ENCODE data around the gene MAJIN.

MAJIN gene

DNA sequence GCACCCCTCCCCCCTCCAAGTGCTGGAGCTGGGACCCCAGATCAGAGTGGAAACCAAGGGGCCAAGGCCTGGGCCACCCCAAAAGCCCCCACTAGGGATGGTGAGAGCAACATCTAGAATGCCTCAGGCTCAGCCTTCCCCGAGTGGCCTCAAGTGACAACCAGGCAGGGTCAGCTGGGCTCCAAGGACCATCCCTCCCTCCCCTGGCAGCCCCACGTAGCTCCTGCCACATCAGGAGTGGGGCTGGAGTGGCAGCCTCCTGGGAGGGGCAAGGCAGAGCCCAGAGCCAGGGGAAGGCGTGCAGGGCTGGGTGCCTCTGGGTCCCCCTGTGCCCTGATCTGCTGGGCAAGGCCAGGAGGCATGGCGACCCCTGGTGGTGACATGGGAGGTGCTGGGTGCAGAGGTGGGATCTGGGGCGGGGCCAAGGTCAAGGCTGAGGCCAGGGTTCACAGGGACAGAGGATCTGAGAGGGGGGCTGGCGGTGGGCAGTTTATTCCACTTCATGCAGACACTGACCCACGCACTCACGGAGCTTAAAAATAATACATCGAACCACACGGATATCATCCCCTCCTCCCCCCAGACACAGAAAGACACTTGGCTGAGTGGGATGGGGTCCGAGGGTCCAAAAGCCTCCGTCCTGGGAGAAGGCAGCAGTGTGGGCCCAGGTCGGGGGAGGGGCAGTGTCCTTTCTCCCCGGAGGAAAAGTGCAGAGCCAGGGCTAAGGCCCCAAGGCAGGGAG, 77.7 kb downstream of the MAJIN start (continued):
- TF ChIP-seq, protein P1, sequence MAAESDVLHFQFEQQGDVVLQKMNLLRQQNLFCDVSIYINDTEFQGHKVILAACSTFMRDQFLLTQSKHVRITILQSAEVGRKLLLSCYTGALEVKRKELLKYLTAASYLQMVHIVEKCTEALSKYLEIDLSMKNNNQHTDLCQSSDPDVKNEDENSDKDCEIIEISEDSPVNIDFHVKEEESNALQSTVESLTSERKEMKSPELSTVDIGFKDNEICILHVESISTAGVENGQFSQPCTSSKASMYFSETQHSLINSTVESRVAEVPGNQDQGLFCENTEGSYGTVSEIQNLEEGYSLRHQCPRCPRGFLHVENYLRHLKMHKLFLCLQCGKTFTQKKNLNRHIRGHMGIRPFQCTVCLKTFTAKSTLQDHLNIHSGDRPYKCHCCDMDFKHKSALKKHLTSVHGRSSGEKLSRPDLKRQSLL (tag by site-specific recombination; IDR thresholded peaks at IDR 0.05): no peak
- TF ChIP-seq, protein P2, sequence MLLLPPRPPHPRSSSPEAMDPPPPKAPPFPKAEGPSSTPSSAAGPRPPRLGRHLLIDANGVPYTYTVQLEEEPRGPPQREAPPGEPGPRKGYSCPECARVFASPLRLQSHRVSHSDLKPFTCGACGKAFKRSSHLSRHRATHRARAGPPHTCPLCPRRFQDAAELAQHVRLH (tag by site-specific recombination; IDR thresholded peaks at IDR 0.05): no peak
- TF ChIP-seq ZNF169 (tag by site-specific recombination; IDR thresholded peaks at IDR 0.05) (no peak), ZNF10 (tag by site-specific recombination; IDR thresholded peaks at IDR 0.05) (no peak), ZNF548 (tag by site-specific recombination; IDR thresholded peaks at IDR 0.05) (no peak), SP7 (tag by site-specific recombination; IDR thresholded peaks at IDR 0.05) (no peak), ZBTB8A (tag by site-specific recombination; IDR thresholded peaks at IDR 0.05) (peak; percentile 68), ZNF626 (tag by site-specific recombination; IDR thresholded peaks at IDR 0.05) (no peak), BCL11B (tag by site-specific recombination; IDR thresholded peaks at IDR 0.05; ENCODE audit: low read depth) (peak; percentile 63; the same call in 1 of the 2 replicates), ZNF664 (tag by site-specific recombination; IDR thresholded peaks at IDR 0.05) (no peak), ZNF350 (tag by site-specific recombination; IDR thresholded peaks at IDR 0.05) (no peak), GLIS2 (tag by site-specific recombination; IDR thresholded peaks at IDR 0.05) (peak; percentile 43; the same call in 1 of the 2 replicates), ZNF23 (tag by site-specific recombination; IDR thresholded peaks at IDR 0.05; ENCODE audit: borderline replicate concordance) (no peak), ZFHX2 (tag by site-specific recombination; conservative IDR thresholded peaks at IDR 0.05) (no peak; the same call in 1 of the 2 replicates), ZBTB48 (tag by site-specific recombination; IDR thresholded peaks at IDR 0.05) (peak; percentile 46; the same call in 1 of the 2 replicates), ZNF175 (tag by site-specific recombination; IDR thresholded peaks at IDR 0.05) (no peak), ZNF292 (tag by site-specific recombination; IDR thresholded peaks at IDR 0.05; ENCODE audit: borderline replicate concordance, low read depth) (no peak), ZNF561 (tag by site-specific recombination; IDR thresholded peaks at IDR 0.05; ENCODE audit: borderline replicate concordance) (no peak)
- TF ChIP-seq, protein P3, sequence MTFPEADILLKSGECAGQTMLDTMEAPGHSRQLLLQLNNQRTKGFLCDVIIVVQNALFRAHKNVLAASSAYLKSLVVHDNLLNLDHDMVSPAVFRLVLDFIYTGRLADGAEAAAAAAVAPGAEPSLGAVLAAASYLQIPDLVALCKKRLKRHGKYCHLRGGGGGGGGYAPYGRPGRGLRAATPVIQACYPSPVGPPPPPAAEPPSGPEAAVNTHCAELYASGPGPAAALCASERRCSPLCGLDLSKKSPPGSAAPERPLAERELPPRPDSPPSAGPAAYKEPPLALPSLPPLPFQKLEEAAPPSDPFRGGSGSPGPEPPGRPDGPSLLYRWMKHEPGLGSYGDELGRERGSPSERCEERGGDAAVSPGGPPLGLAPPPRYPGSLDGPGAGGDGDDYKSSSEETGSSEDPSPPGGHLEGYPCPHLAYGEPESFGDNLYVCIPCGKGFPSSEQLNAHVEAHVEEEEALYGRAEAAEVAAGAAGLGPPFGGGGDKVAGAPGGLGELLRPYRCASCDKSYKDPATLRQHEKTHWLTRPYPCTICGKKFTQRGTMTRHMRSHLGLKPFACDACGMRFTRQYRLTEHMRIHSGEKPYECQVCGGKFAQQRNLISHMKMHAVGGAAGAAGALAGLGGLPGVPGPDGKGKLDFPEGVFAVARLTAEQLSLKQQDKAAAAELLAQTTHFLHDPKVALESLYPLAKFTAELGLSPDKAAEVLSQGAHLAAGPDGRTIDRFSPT (tag by site-specific recombination; IDR thresholded peaks at IDR 0.05): peak; percentile 78
- TF ChIP-seq, protein P4, sequence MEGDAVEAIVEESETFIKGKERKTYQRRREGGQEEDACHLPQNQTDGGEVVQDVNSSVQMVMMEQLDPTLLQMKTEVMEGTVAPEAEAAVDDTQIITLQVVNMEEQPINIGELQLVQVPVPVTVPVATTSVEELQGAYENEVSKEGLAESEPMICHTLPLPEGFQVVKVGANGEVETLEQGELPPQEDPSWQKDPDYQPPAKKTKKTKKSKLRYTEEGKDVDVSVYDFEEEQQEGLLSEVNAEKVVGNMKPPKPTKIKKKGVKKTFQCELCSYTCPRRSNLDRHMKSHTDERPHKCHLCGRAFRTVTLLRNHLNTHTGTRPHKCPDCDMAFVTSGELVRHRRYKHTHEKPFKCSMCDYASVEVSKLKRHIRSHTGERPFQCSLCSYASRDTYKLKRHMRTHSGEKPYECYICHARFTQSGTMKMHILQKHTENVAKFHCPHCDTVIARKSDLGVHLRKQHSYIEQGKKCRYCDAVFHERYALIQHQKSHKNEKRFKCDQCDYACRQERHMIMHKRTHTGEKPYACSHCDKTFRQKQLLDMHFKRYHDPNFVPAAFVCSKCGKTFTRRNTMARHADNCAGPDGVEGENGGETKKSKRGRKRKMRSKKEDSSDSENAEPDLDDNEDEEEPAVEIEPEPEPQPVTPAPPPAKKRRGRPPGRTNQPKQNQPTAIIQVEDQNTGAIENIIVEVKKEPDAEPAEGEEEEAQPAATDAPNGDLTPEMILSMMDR (tag by site-specific recombination; IDR thresholded peaks at IDR 0.05): peak; percentile 77
- TF ChIP-seq, protein P5, sequence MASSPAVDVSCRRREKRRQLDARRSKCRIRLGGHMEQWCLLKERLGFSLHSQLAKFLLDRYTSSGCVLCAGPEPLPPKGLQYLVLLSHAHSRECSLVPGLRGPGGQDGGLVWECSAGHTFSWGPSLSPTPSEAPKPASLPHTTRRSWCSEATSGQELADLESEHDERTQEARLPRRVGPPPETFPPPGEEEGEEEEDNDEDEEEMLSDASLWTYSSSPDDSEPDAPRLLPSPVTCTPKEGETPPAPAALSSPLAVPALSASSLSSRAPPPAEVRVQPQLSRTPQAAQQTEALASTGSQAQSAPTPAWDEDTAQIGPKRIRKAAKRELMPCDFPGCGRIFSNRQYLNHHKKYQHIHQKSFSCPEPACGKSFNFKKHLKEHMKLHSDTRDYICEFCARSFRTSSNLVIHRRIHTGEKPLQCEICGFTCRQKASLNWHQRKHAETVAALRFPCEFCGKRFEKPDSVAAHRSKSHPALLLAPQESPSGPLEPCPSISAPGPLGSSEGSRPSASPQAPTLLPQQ (tag by site-specific recombination; IDR thresholded peaks at IDR 0.05): peak; percentile 21; the same call in 1 of the 2 replicates
- TF ChIP-seq, protein P6, sequence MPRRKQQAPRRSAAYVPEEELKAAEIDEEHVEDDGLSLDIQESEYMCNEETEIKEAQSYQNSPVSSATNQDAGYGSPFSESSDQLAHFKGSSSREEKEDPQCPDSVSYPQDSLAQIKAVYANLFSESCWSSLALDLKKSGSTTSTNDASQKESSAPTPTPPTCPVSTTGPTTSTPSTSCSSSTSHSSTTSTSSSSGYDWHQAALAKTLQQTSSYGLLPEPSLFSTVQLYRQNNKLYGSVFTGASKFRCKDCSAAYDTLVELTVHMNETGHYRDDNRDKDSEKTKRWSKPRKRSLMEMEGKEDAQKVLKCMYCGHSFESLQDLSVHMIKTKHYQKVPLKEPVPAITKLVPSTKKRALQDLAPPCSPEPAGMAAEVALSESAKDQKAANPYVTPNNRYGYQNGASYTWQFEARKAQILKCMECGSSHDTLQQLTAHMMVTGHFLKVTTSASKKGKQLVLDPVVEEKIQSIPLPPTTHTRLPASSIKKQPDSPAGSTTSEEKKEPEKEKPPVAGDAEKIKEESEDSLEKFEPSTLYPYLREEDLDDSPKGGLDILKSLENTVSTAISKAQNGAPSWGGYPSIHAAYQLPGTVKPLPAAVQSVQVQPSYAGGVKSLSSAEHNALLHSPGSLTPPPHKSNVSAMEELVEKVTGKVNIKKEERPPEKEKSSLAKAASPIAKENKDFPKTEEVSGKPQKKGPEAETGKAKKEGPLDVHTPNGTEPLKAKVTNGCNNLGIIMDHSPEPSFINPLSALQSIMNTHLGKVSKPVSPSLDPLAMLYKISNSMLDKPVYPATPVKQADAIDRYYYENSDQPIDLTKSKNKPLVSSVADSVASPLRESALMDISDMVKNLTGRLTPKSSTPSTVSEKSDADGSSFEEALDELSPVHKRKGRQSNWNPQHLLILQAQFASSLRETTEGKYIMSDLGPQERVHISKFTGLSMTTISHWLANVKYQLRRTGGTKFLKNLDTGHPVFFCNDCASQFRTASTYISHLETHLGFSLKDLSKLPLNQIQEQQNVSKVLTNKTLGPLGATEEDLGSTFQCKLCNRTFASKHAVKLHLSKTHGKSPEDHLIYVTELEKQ (tag by site-specific recombination; IDR thresholded peaks at IDR 0.05; ENCODE audit: borderline replicate concordance): no peak
- TF ChIP-seq, protein P7, sequence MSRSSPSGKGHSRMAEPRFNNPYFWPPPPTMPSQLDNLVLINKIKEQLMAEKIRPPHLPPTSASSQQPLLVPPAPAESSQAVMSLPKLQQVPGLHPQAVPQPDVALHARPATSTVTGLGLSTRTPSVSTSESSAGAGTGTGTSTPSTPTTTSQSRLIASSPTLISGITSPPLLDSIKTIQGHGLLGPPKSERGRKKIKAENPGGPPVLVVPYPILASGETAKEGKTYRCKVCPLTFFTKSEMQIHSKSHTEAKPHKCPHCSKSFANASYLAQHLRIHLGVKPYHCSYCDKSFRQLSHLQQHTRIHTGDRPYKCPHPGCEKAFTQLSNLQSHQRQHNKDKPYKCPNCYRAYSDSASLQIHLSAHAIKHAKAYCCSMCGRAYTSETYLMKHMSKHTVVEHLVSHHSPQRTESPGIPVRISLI (tag by site-specific recombination; IDR thresholded peaks at IDR 0.05): no peak
- TF ChIP-seq, protein P8, sequence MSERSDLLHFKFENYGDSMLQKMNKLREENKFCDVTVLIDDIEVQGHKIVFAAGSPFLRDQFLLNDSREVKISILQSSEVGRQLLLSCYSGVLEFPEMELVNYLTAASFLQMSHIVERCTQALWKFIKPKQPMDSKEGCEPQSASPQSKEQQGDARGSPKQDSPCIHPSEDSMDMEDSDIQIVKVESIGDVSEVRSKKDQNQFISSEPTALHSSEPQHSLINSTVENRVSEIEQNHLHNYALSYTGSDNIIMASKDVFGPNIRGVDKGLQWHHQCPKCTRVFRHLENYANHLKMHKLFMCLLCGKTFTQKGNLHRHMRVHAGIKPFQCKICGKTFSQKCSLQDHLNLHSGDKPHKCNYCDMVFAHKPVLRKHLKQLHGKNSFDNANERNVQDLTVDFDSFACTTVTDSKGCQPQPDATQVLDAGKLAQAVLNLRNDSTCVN (tag by site-specific recombination; optimal IDR thresholded peaks at IDR 0.05): no peak
- TF ChIP-seq, protein P9, sequence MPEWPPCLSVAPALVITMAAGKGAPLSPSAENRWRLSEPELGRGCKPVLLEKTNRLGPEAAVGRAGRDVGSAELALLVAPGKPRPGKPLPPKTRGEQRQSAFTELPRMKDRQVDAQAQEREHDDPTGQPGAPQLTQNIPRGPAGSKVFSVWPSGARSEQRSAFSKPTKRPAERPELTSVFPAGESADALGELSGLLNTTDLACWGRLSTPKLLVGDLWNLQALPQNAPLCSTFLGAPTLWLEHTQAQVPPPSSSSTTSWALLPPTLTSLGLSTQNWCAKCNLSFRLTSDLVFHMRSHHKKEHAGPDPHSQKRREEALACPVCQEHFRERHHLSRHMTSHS (tag by site-specific recombination; IDR thresholded peaks at IDR 0.05): no peak

All from HEK293 (cell line).